ENCODE results near the gene ARHGAP32.

DNA sequence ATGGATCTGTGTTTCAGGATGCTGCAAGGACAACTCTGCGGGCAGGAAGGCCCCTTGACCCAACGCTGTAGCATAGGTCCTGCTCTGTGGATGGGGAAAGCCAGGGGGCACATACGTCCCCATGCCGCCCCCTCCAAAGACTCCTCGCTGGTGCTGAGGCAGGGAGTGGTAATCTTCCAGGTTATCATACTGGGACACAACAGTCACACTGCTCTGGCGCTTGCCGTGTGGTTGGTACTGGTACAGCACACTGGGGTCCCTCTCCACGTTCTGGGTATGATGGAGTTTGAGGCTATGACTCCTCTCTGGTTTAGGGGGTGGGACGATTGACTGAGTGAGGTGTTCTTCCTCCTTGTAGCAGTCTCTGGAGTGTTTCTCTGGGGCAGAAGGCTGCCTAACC, 223.2 kb downstream of the ARHGAP32 start:
- TF ChIP-seq POLR2A (IDR thresholded peaks at IDR 0.05): no peak
- TF ChIP-seq, protein P1, sequence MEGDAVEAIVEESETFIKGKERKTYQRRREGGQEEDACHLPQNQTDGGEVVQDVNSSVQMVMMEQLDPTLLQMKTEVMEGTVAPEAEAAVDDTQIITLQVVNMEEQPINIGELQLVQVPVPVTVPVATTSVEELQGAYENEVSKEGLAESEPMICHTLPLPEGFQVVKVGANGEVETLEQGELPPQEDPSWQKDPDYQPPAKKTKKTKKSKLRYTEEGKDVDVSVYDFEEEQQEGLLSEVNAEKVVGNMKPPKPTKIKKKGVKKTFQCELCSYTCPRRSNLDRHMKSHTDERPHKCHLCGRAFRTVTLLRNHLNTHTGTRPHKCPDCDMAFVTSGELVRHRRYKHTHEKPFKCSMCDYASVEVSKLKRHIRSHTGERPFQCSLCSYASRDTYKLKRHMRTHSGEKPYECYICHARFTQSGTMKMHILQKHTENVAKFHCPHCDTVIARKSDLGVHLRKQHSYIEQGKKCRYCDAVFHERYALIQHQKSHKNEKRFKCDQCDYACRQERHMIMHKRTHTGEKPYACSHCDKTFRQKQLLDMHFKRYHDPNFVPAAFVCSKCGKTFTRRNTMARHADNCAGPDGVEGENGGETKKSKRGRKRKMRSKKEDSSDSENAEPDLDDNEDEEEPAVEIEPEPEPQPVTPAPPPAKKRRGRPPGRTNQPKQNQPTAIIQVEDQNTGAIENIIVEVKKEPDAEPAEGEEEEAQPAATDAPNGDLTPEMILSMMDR (IDR thresholded peaks at IDR 0.05): no peak

Data from lower leg skin (tissue), 3 donors.